ENCODE results near the gene CACNA2D2.

CACNA2D2 gene

GRCh38 chr3:50506169-50506568 is 2.7 kb upstream of the CACNA2D2 start:
- no peak for DNase-seq
- TF ChIP-seq EZH2phosphoT487 (IDR thresholded peaks at IDR 0.05; ENCODE audit: low read length), result no peak
- TF ChIP-seq CTCF (IDR thresholded peaks at IDR 0.05; ENCODE audit: low read length), result no peak
- no peak for TF ChIP-seq EZH2 (optimal IDR thresholded peaks at IDR 0.05; ENCODE audit: low read depth, low read length)
- H3K4me1 ChIP-seq (ENCODE audit: low read length), result no peaks in the 10 kb centered on the region
- H3K4me3 ChIP-seq (ENCODE audit: low read length), result no peak overlapping the region
- H3K79me2 ChIP-seq (ENCODE audit: low read length), result no peaks in the 10 kb centered on the region
- no peak overlapping the region for H3K4me2 ChIP-seq (ENCODE audit: low read depth, low read length)
- H3K27ac ChIP-seq (ENCODE audit: low read length), result no peak overlapping the region
- no peaks in the 10 kb centered on the region for H3K9me3 ChIP-seq (replicated peaks; ENCODE audit: insufficient read depth, low read length)
- H3K9me2 ChIP-seq (replicated peaks; ENCODE audit: insufficient read depth, low read length), result no peaks in the 10 kb centered on the region
- no peak overlapping the region for H2AFZ ChIP-seq (ENCODE audit: low read length)
- no peaks in the 10 kb centered on the region for H3K36me3 ChIP-seq (replicated peaks; ENCODE audit: insufficient read depth, low read length)
- H3F3A ChIP-seq (ENCODE audit: insufficient read depth, low read length), result no peaks in the 10 kb centered on the region
- no peak overlapping the region for H3K9ac ChIP-seq (ENCODE audit: low read length)
- no peaks in the 10 kb centered on the region for H4K20me1 ChIP-seq (ENCODE audit: insufficient read depth, low read length)
- peaks cover 86% of the 10 kb centered on the region for H3K27me3 ChIP-seq (replicated peaks; ENCODE audit: insufficient read depth, low read length)

GRCh38 chr3:50504681-50505080 is 1.2 kb upstream of the CACNA2D2 start:
- H3K27ac ChIP-seq (ENCODE audit: low read length), result no peak overlapping the region
- H3K4me2 ChIP-seq (ENCODE audit: low read depth, low read length), result no peak overlapping the region
- H3K4me3 ChIP-seq (ENCODE audit: low read length), result no peak overlapping the region
- peaks cover 88% of the 10 kb centered on the region for H3K27me3 ChIP-seq (replicated peaks; ENCODE audit: insufficient read depth, low read length)
- DNase-seq, result no peak
- H3K36me3 ChIP-seq (replicated peaks; ENCODE audit: insufficient read depth, low read length), result no peaks in the 10 kb centered on the region
- TF ChIP-seq EZH2phosphoT487 (IDR thresholded peaks at IDR 0.05; ENCODE audit: low read length), result no peak
- no peak for TF ChIP-seq EZH2 (optimal IDR thresholded peaks at IDR 0.05; ENCODE audit: low read depth, low read length)
- no peak for TF ChIP-seq CTCF (IDR thresholded peaks at IDR 0.05; ENCODE audit: low read length)
- no peaks in the 10 kb centered on the region for H3K9me2 ChIP-seq (replicated peaks; ENCODE audit: insufficient read depth, low read length)
- H4K20me1 ChIP-seq (ENCODE audit: insufficient read depth, low read length), result no peaks in the 10 kb centered on the region
- no peaks in the 10 kb centered on the region for H3K79me2 ChIP-seq (ENCODE audit: low read length)
- no peak overlapping the region for H3K9ac ChIP-seq (ENCODE audit: low read length)
- no peaks in the 10 kb centered on the region for H3K4me1 ChIP-seq (ENCODE audit: low read length)
- no peak overlapping the region for H2AFZ ChIP-seq (ENCODE audit: low read length)
- no peaks in the 10 kb centered on the region for H3K9me3 ChIP-seq (replicated peaks; ENCODE audit: insufficient read depth, low read length)
- H3F3A ChIP-seq (ENCODE audit: insufficient read depth, low read length), result no peaks in the 10 kb centered on the region

- Histone ChIP-seq H3K79me2 (ENCODE audit: low read length) (no peaks in the 10 kb centered on the region), H2AFZ (ENCODE audit: low read length) (no peak overlapping the region), H3F3A (ENCODE audit: insufficient read depth, low read length) (no peaks in the 10 kb centered on the region), H3K27me3 (replicated peaks; ENCODE audit: insufficient read depth, low read length) (peaks cover 83% of the 10 kb centered on the region), H3K4me2 (ENCODE audit: low read depth, low read length) (no peak overlapping the region), H3K27ac (ENCODE audit: low read length) (no peak overlapping the region), H3K9me2 (replicated peaks; ENCODE audit: insufficient read depth, low read length) (no peaks in the 10 kb centered on the region), H3K4me3 (ENCODE audit: low read length) (no peak overlapping the region), H3K9ac (ENCODE audit: low read length) (no peak overlapping the region), H4K20me1 (ENCODE audit: insufficient read depth, low read length) (no peaks in the 10 kb centered on the region), H3K9me3 (replicated peaks; ENCODE audit: insufficient read depth, low read length) (no peaks in the 10 kb centered on the region), H3K4me1 (ENCODE audit: low read length) (no peaks in the 10 kb centered on the region), H3K36me3 (replicated peaks; ENCODE audit: insufficient read depth, low read length) (no peaks in the 10 kb centered on the region)
- TF ChIP-seq EZH2 (optimal IDR thresholded peaks at IDR 0.05; ENCODE audit: low read depth, low read length) (no peak), CTCF (IDR thresholded peaks at IDR 0.05; ENCODE audit: low read length) (no peak), EZH2phosphoT487 (IDR thresholded peaks at IDR 0.05; ENCODE audit: low read length) (no peak)
- DNase-seq, result no peak
These were observed 630 bp downstream of the CACNA2D2 start for GRCh38 chr3:50502584-50503423.
